Stomach (tissue), 9 donors: ENCODE measurements around the gene EML2. TPM values are rescaled to one million over a fixed set of nuclear protein-coding genes. Genes with fewer than 3 reads are reported as not detected.
"Not testable (repeated sequence)": the region's sequence is repeated elsewhere in the genome, so short reads cannot be mapped to it uniquely, and the experiment has no call there.

Source experiments
- DNase-seq, 2 donors: peaks; one replicate each; pipeline versions ENCODE4 v3.0.0 to v3.0.0-alpha.2; 2013 to 2019
- H3K27ac ChIP-seq, 5 donors: fragments of 200-600 bp in 4 of 5; sonication (generic) in 4 of 5; one replicate each; pipeline ENCODE4 v1.5.1; 2013 to 2019; ENCODE audit warnings: mild to moderate bottlenecking in 1 of 5, moderate library complexity in 1 of 5
- H3K27me3 ChIP-seq, 3 donors: fragments of 200-600 bp; sonication (generic); one replicate each; pipeline ENCODE4 v1.5.1; 2017 to 2019; ENCODE audit warnings: mixed run types in 1 of 3
- H3K36me3 ChIP-seq, 4 donors: fragments of 200-600 bp; sonication (generic); 1 replicate in 3 of 4; 2 replicates in 1 of 4; pipeline ENCODE4 v1.5.1; 2016 to 2019
- H3K4me1 ChIP-seq, 4 donors: fragments of 200-600 bp; sonication (generic); one replicate each; pipeline ENCODE4 v1.5.1; 2016 to 2019
- H3K4me3 ChIP-seq, 4 donors: fragments of 200-600 bp; sonication (generic) in 3 of 4; one replicate each; pipeline ENCODE4 v1.5.1; 2016 to 2019; ENCODE audit warnings: mild to moderate bottlenecking in 1 of 4
- H3K9me3 ChIP-seq, 4 donors: fragments of 200-600 bp; sonication (generic); one replicate each; pipeline ENCODE4 v1.5.1; 2016 to 2019
- EP300 ChIP-seq: sonication (generic); formaldehyde crosslinking; IDR thresholded peaks from one replicate; pipeline ENCODE4 v1.6.1; 2017; ENCODE audit warnings: antibody characterized with exemption
- POLR2A ChIP-seq, 4 donors: fragments of 450-650 bp; IDR thresholded peaks; one replicate each; pipeline ENCODE4 v1.6.1; 2016; ENCODE audit warnings: antibody characterized with exemption in 4 of 4, control low read depth in 2 of 4, mild to moderate bottlenecking in 1 of 4, moderate library complexity in 1 of 4
- POLR2AphosphoS5 ChIP-seq, 3 donors: sonication (generic); formaldehyde crosslinking; IDR thresholded peaks; one replicate each; pipeline ENCODE4 v1.6.1; 2016; ENCODE audit warnings: antibody characterized with exemption in 3 of 3
- WGBS, 5 donors: extraction: QIAGEN DNeasy Blood & Tissue Kit in 3 of 5; methylation state at CpG; one replicate each; pipeline versions ENCODE4 v1.1.5 to v1.1.7; 2013 to 2018; 5-methylcytosine and 5-hydroxymethylcytosine counted together
- intact Hi-C: fragments of 100-400 bp; cut with DNase I; formaldehyde crosslinking; loops from one replicate; pipeline ENCODE4 v1.15.1; 2023; ENCODE audit warnings: low total_unique reads
- polyA plus RNA-seq, 3 donors: library from polyadenylated mRNA; stranded (reverse); fragments of 200-250 nt; gene quantifications; one replicate each; pipeline ENCODE4 v1.2.3, GENCODE V29; 2013
- total RNA-seq, 5 donors: library from RNA; depleted of rRNA; stranded (reverse); fragments of >200 nt; gene quantifications; one replicate each; pipeline versions ENCODE4 v1.1.0 to v1.2.3, GENCODE V29; 2014 to 2016
- TF ChIP-seq, protein P1 (sequence below), 7 experiments: fragments of 450-650 bp in 4 of 7; fragments of 200-600 bp in 3 of 7; sonication (generic) in 3 of 7; IDR thresholded peaks; one replicate each; pipeline ENCODE4 v1.5.1; 2016 to 2019; ENCODE audit warnings: antibody characterized with exemption in 7 of 7, control low read depth in 2 of 7, mild to moderate bottlenecking in 1 of 7
- donor health status: healthy with polysubstance abuse.
- donor health status: Bipolar disorder and iron deficiency.
- donor health status: healthy.

Gene EML2
- total and polyA plus RNA-seq, 8 donors, result 17.8 to 387 (median 32.8) TPM

DNA sequence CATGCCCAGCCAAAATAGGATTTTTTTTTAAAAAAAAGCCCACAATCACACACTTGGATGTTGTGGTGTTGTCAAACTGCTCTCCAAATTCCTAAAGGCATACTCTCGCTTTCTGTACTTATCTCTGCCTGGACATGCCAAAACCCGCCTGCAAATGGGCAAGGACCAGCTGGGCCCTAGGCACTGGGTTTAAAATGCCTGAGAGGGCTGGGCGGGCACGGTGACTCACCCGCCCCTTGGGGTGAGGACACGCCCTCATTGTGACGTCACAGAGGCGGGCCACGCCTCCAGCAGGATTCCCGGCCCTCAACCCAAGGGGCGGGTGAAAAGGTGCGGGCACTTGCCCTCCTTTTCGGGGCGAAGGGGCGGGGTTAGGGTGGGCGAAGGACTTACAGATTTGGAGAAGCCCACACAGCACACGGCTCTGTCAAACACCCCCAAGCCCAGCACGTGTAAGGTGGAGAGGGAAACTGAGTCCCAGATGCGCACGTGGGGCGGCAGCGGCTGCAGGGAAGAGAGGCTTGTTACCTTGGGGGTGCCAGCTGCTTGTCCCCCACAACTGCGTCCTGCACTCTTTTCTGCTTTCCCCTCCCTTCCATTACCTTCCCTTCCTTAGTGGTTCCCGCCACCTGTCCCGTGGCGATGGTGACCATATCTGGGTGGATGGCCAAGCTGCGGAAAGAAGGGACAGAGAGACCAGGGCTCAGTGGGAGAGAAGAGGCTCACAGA is 6.6 kb downstream of the EML2 start:
- WGBS, 5 donors, result 45 to 52% (median 47%) methylated on average over 23 to 27 of the region's 27 CpGs
- peak overlapping the region in 3 of 5 donors; percentile 14 to 50 (median 20) for H3K27ac ChIP-seq
- intact Hi-C loops, result no loop called here

DNA sequence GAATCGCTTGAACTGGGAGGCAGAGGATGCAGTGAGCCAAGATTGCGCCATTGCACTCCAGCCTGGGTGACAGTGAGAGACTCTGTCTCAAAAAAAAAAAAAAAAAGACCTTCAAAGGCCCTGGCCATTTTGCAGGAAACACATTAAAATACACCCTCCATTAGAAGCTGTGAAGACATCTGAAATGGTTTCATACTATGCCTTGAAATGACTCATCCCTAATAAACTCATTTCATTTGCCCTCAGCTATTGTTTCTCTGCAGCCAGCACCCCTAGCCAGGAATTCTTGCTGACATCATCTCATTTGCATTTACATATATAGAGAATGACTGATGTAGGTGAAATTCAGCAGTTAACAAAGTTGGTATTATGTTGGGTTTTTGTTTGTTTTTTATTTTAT is 8.7 kb downstream of the EML2 start:
- no peaks in the 10 kb centered on the region for H3K27me3 ChIP-seq
- DNase-seq, result no peak
- H3K4me1 ChIP-seq, result peaks cover 0 to 13% (median 8%) of the 10 kb centered on the region in 4 donors
- peaks cover 17 to 49% (median 47%) of the 10 kb centered on the region in 4 donors for H3K36me3 ChIP-seq
- H3K4me3 ChIP-seq, result no peak overlapping the region
- H3K27ac ChIP-seq, result no peak overlapping the region
- TF ChIP-seq, protein P1, sequence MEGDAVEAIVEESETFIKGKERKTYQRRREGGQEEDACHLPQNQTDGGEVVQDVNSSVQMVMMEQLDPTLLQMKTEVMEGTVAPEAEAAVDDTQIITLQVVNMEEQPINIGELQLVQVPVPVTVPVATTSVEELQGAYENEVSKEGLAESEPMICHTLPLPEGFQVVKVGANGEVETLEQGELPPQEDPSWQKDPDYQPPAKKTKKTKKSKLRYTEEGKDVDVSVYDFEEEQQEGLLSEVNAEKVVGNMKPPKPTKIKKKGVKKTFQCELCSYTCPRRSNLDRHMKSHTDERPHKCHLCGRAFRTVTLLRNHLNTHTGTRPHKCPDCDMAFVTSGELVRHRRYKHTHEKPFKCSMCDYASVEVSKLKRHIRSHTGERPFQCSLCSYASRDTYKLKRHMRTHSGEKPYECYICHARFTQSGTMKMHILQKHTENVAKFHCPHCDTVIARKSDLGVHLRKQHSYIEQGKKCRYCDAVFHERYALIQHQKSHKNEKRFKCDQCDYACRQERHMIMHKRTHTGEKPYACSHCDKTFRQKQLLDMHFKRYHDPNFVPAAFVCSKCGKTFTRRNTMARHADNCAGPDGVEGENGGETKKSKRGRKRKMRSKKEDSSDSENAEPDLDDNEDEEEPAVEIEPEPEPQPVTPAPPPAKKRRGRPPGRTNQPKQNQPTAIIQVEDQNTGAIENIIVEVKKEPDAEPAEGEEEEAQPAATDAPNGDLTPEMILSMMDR (IDR thresholded peaks at IDR 0.05), result no peak
- TF ChIP-seq POLR2A (IDR thresholded peaks at IDR 0.05), result no peak
- TF ChIP-seq EP300, result no peak
- no peak for TF ChIP-seq POLR2AphosphoS5 (IDR thresholded peaks at IDR 0.05)
- WGBS, 5 donors, result 87 to 100% (median 91%) methylated on average over 2 of the region's 2 CpGs
- H3K9me3 ChIP-seq, result no peaks in the 10 kb centered on the region
- intact Hi-C loops, result no loop called here

More for the DNA sequence above, 6.6 kb downstream of the EML2 start:
- H3K27me3 ChIP-seq, result no peaks in the 10 kb centered on the region
- no peak overlapping the region for H3K4me3 ChIP-seq
- TF ChIP-seq POLR2A (IDR thresholded peaks at IDR 0.05) (no peak), EP300 (no peak), POLR2AphosphoS5 (IDR thresholded peaks at IDR 0.05) (peak in 1 of 3 donors; percentile 58)
- TF ChIP-seq, protein P1 (IDR thresholded peaks at IDR 0.05), result no peak
- H3K4me1 ChIP-seq, result peaks cover 0 to 15% (median 11%) of the 10 kb centered on the region in 4 donors
- DNase-seq, result peak; percentile 79 to 89
- no peaks in the 10 kb centered on the region for H3K9me3 ChIP-seq
- H3K36me3 ChIP-seq, result peaks cover 13 to 27% (median 25%) of the 10 kb centered on the region in 4 donors

DNA sequence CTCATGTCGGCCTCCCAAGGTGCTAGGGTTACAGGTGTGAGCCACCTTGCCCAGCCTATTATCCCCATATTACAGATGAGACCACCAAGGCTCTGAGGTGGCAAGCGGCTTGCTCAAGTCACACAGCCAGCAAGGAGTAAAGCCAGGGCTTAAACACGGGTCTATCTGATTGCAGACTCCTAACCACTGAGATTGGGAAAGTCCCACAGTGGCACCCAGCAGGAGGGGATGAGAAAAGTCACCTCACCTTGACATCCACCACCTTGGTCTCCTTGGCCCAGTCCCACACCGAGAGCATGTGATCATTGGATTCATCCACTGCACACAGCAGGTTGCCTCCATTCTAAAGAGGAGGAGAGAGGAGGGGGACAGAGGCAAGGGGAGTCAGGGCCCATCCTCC is 9.5 kb downstream of the EML2 start:
- Histone ChIP-seq H3K27me3 (no peaks in the 10 kb centered on the region), H3K9me3 (no peaks in the 10 kb centered on the region)
- intact Hi-C loops, result no loop called here

DNA sequence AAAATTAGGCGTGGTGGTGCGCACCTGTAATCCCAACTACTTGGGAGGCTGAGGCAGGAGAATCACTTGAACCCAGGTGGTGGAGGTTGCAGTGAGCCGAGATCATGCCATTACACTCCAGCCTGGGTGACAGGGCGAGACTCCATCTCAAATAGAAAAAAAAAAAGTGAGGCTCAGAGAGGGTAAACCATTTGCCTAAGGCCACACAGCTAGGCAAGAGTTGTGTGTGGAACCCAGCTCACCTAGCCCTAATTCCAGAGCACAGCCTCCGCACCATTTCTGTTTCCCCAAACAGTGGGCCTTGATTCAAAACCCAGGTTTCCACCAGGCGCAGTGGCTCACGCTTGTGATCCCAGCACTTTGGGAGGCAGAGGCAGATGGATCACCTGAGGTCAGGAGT is 11.0 kb downstream of the EML2 start:
- 90 to 99% (median 98%) methylated on average over 7 of the region's 7 CpGs for WGBS, 5 donors
- H3K4me3 ChIP-seq, DNase-seq, H3K27ac ChIP-seq, H3K27me3 ChIP-seq, intact Hi-C loops, H3K9me3 ChIP-seq: not testable (repeated sequence)
- peaks cover 17 to 70% (median 69%) of the 10 kb centered on the region in 4 donors for H3K36me3 ChIP-seq
- peaks cover 0 to 13% (median 8%) of the 10 kb centered on the region in 4 donors for H3K4me1 ChIP-seq

More for the DNA sequence above, 9.5 kb downstream of the EML2 start:
- WGBS, 5 donors, result 72 to 89% (median 86%) methylated on average over 3 to 4 of the region's 4 CpGs
- Histone ChIP-seq H3K4me3 (no peak overlapping the region), H3K27ac (no peak overlapping the region), H3K4me1 (peaks cover 0 to 13% (median 8%) of the 10 kb centered on the region in 4 donors), H3K36me3 (peaks cover 17 to 56% (median 55%) of the 10 kb centered on the region in 4 donors)
- no peak for DNase-seq
- TF ChIP-seq POLR2AphosphoS5 (IDR thresholded peaks at IDR 0.05), result no peak
- no peak for TF ChIP-seq POLR2A (IDR thresholded peaks at IDR 0.05)
- TF ChIP-seq, protein P1 (IDR thresholded peaks at IDR 0.05), result no peak
- TF ChIP-seq EP300, result no peak

DNA sequence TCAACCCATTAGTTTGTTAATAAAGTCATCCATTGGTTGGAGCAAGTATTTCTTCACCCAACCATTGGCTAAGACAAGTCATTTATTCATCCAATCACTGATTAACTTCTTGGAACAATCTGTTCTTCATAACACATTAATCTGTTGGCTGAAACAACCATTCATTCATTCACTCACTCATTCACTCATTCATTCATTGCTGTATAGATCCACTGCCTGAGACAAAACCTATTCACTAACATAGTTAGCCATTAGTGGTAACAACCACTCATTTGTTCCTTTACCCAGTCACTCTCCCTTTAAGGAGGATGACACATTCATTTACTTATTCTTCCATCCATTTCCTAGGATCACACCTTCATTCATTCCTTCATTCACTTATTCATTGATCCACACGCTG is 15.2 kb downstream of the EML2 start:
- intact Hi-C loops, result no loop called here
- H3K9me3 ChIP-seq, result no peaks in the 10 kb centered on the region
- no peak overlapping the region for H3K4me3 ChIP-seq
- no peaks in the 10 kb centered on the region for H3K4me1 ChIP-seq
- H3K27ac ChIP-seq, result no peak overlapping the region
- TF ChIP-seq POLR2A (IDR thresholded peaks at IDR 0.05) (no peak), EP300 (no peak), POLR2AphosphoS5 (IDR thresholded peaks at IDR 0.05) (no peak)
- TF ChIP-seq, protein P1 (IDR thresholded peaks at IDR 0.05), result no peak
- WGBS, 5 donors, result 69 to 93% (median 89%) methylated on average over 1 of the region's 1 CpG
- peaks cover 45 to 99% (median 98%) of the 10 kb centered on the region in 4 donors for H3K36me3 ChIP-seq
- H3K27me3 ChIP-seq, result no peaks in the 10 kb centered on the region
- DNase-seq, result no peak
